Spinal cord (tissue), 10 donors: ENCODE data around the gene DENND2A. TPM values are rescaled to one million over a fixed set of nuclear protein-coding genes. Genes with fewer than 3 reads are reported as not detected.
"Not testable (repeated sequence)": the region's sequence is repeated elsewhere in the genome, so short reads cannot be mapped to it uniquely, and the experiment has no call there.

Experiments
- DNase-seq, 6 donors: peaks; one replicate each; pipeline versions ENCODE4 v3.0.0 to v3.0.0-alpha.2; 2013 to 2015; ENCODE audit warnings: low spot score in 6 of 6, low read depth in 4 of 6
- H3K27ac ChIP-seq: one replicate; pipeline ENCODE4 v1.5.1; 2013; ENCODE audit warnings: low read depth, low read length, control low read depth
- H3K27me3 ChIP-seq: one replicate; pipeline ENCODE4 v1.6.1; 2013; ENCODE audit warnings: low read length; ENCODE audit not compliant: control insufficient read depth, insufficient read depth
- H3K36me3 ChIP-seq: one replicate; pipeline ENCODE4 v1.6.1; 2013; ENCODE audit warnings: low read length; ENCODE audit not compliant: control insufficient read depth, insufficient read depth
- H3K4me1 ChIP-seq: one replicate; pipeline ENCODE4 v1.6.1; 2013; ENCODE audit warnings: low read length; ENCODE audit not compliant: control insufficient read depth, insufficient read depth
- H3K4me3 ChIP-seq: one replicate; pipeline ENCODE4 v1.5.1; 2013; ENCODE audit warnings: low read depth, low read length, control low read depth
- H3K9me3 ChIP-seq: one replicate; pipeline ENCODE4 v1.6.1; 2013; ENCODE audit warnings: low read length; ENCODE audit not compliant: control insufficient read depth, insufficient read depth
- WGBS: methylation state at CpG from one replicate; pipeline ENCODE4 v1.1.5; 2013; ENCODE audit warnings: missing lambda C conversion rate; ENCODE audit not compliant: insufficient coverage; 5-methylcytosine and 5-hydroxymethylcytosine counted together
- polyA plus RNA-seq, 2 donors: library from polyadenylated mRNA; unstranded; fragments of 120-200 nt; gene quantifications; one replicate each; pipeline ENCODE4 v1.2.1, GENCODE V29; 2013; ENCODE audit not compliant: insufficient read length in 2 of 2
- total RNA-seq, 2 donors: library from RNA; depleted of rRNA in 1 of 2; stranded (reverse); fragments of 120-200 nt in 1 of 2; fragments of >200 nt in 1 of 2; gene quantifications; one replicate each; pipeline versions ENCODE4 v1.2.3 to v1.2.4, GENCODE V29; 2013 to 2014
- donor health status: healthy.

DENND2A gene
- total and polyA plus RNA-seq, 4 donors: 23.7 to 51.9 (median 39.0) TPM

DNA sequence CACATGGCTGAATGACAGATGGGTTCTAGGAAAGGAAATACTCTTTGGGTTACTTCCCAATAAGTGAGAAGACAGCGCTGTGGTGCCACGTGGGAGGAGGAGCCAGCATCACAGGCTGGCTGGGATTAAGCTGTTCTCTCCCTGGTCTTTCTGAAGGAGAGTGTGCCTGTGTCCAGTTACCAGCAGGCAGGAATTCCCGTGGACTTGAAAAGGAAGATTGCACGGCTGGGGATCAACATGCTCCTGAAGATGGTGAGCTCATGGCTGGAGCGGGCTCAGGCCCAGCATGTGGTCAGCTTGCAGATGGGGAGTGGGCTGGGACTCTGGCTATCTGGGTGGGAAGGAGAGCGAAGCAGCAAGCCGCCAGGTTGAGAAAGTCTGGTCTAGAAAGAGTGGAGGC, 40.3 kb upstream of the DENND2A start:
- Histone ChIP-seq H3K9me3 (no peaks in the 10 kb centered on the region), H3K27ac (no peak overlapping the region), H3K4me1 (peaks cover 12% of the 10 kb centered on the region), H3K36me3 (peaks cover 52% of the 10 kb centered on the region), H3K27me3 (no peaks in the 10 kb centered on the region), H3K4me3 (no peak overlapping the region)
- 91% methylated on average over 7 of the region's 7 CpGs for WGBS
- no peak for DNase-seq

DNA sequence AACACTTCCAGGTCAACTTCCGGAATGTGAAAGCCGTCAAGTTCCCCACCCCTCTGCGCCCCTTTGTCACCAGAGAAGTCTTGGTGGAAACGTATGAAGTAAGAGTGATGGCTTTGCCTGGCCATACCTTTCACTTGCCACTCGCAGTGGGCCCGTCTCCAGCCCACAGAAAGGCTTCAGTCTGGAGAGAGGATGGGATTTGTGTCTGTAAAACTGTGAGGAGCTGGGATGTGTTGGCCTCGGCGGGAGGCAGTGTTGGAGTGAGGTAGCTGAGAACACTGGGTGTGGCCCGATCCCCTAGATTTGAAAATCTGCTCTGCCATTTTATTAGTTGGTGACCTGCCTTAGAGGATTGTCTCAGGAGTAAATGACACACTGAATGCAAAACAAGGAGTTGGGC, 38.6 kb upstream of the DENND2A start:
- Histone ChIP-seq H3K4me3 (no peak overlapping the region), H3K4me1 (peaks cover 21% of the 10 kb centered on the region), H3K36me3 (peaks cover 41% of the 10 kb centered on the region), H3K27me3 (no peaks in the 10 kb centered on the region), H3K9me3 (no peaks in the 10 kb centered on the region), H3K27ac (no peak overlapping the region)
- no peak for DNase-seq
- WGBS: 95% methylated on average over 5 of the region's 9 CpGs

DNA sequence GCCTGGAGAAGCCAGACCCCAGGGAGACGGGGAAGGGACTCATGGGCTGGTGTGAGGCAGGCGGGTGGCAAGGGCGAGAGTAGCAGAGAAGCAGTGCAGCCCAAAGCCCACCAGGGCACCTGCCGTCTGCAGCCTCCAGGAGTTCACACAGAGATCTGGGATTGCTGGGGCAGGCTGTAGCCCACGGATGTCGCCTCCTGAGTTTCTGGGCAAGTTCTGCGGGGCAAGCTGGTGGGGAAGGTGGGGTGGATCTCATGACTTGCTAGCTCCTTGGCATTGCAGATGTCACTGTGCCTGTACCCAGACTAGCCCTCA, 38.2 kb upstream of the DENND2A start:
- no peak overlapping the region for H3K4me3 ChIP-seq
- H3K4me1 ChIP-seq: peaks cover 22% of the 10 kb centered on the region
- H3K9me3 ChIP-seq: no peaks in the 10 kb centered on the region
- H3K27ac ChIP-seq: no peak overlapping the region
- 93% methylated on average over 5 of the region's 7 CpGs for WGBS
- H3K27me3 ChIP-seq: no peaks in the 10 kb centered on the region
- no peak for DNase-seq
- peaks cover 38% of the 10 kb centered on the region for H3K36me3 ChIP-seq

DNA sequence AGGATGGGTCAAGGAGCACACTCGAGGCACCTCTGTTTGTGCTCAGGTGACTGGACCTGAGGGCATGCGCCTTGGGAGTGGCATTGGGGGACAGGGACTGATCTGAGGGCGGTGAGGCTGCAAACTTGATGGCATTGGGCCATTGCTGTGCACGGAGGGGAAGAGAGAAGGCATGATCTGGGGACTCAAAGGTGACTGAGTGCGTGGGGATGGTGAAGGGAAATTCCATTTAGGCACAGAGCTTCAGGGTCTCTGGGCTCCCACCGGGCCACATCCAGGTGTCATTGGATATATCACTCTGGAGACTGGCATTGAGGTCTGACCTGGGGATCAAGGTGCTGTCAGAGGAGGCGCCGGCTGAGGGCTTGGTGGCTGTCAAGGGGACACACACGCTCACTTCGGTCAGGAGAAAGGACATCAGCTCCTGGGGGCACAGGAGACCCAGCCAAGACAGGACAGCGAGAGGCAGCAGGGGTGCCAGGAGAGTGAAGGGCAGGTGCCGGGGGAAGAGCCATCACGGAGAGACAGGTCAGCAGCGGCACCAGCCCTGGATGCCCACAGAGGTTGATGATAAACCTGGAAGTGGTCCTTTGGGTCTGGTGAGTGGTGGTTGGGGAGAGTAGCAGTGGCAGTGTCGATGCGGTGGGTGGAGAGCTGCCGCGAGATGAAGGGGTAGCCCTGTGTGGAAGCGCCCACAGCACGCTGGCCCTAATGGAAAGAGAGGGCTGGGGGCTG, 37.6 kb upstream of the DENND2A start:
- Histone ChIP-seq H3K36me3 (peaks cover 34% of the 10 kb centered on the region), H3K4me3 (no peak overlapping the region), H3K27me3 (no peaks in the 10 kb centered on the region), H3K9me3 (no peaks in the 10 kb centered on the region), H3K27ac (no peak overlapping the region), H3K4me1 (peaks cover 22% of the 10 kb centered on the region)
- DNase-seq: no peak
- WGBS: 95% methylated on average over 20 of the region's 20 CpGs

DNA sequence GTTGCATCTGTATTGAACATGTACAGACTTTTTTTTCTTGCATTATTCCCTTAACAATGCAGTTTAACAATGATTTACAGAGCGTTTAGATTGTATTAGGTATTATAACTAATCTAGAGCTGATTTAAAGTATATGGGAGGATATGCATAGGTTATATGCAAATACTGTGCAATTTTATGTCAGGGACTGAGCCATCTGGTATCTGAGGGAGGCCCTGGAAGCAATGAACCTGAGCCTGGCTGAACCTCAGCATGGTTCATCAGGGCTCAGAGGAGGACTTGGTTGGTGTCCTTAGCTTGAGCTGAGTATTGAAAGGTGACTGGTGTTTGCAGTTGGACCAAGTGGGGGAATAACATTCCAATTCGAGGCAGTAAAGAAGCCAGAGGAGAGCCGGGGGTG, 36.9 kb upstream of the DENND2A start:
- WGBS: 95% methylated on average over 2 of the region's 3 CpGs
- H3K36me3 ChIP-seq: peaks cover 34% of the 10 kb centered on the region
- no peaks in the 10 kb centered on the region for H3K27me3 ChIP-seq
- H3K4me3 ChIP-seq: no peak overlapping the region
- H3K4me1 ChIP-seq: peaks cover 24% of the 10 kb centered on the region
- H3K27ac ChIP-seq: no peak overlapping the region
- no peaks in the 10 kb centered on the region for H3K9me3 ChIP-seq
- DNase-seq: no peak

DNA sequence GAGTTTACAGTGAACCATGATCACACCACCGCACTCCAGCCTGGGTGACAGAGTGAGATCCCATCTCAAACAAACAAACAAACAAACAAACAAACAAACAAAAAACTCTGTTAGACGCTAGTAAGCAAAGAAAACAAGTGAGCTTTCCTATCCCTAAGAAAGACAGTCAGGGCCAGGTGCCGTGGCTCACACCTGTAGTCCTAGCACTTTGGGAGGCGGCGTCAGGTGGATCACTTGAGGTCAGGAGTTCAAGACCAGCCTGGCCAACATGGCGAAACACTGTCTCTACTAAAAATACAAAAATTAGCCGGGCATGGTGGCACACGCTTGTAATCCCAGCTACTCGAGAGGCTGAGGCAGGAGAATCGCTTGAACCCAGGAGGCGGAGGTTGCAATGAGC, 36.3 kb upstream of the DENND2A start:
- WGBS: 88% methylated on average over 8 of the region's 11 CpGs
- not testable (repeated sequence) for H3K4me3 ChIP-seq, H3K27ac ChIP-seq, H3K9me3 ChIP-seq, DNase-seq, H3K27me3 ChIP-seq
- H3K4me1 ChIP-seq: peaks cover 26% of the 10 kb centered on the region
- H3K36me3 ChIP-seq: peaks cover 34% of the 10 kb centered on the region

DNA sequence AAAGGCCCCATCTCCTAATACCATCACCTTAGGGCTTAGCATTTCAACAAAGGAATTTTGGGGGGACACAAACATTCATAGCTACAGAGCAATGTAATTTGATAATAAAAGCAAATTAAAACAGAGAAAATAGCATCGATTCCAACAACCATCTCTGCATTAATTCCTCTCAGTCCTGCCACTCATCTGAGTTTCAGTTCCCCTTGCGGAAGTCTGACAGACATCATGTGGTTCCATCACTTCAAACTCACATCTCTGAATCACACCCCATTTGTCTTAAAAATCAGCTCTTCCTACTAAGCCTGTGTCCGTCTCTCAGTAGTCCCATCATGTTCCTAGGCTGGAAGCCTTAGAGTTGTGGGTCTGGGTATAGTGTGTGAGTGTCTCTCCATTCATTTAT, 35.7 kb upstream of the DENND2A start:
- Histone ChIP-seq H3K4me1 (peaks cover 29% of the 10 kb centered on the region), H3K9me3 (no peaks in the 10 kb centered on the region), H3K27ac (no peak overlapping the region), H3K36me3 (peaks cover 29% of the 10 kb centered on the region), H3K4me3 (no peak overlapping the region), H3K27me3 (no peaks in the 10 kb centered on the region)
- WGBS: 100% methylated on average over 1 of the region's 3 CpGs
- no peak for DNase-seq

DNA sequence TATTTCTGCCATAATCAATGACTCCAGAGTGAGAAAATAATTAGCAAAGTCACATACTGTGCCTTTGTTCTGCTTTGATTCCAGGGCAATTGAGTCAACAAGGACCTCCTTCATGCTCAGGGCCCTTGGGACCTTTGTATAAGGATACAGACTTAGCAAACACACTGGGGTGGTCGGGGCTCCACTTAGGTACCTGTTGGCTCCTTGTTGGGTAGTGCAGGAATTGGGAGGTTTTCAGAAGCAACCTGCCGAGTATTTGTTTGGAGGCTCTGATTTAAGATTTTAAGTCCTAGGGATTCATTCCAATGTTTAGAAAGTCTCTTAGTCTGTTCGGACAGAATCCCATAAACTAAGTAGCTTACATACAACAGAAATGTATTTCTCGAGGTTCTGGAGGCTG, 35.1 kb upstream of the DENND2A start:
- peaks cover 24% of the 10 kb centered on the region for H3K36me3 ChIP-seq
- H3K4me1 ChIP-seq: peaks cover 29% of the 10 kb centered on the region
- no peak for DNase-seq
- H3K27ac ChIP-seq: no peak overlapping the region
- 80% methylated on average over 1 of the region's 4 CpGs for WGBS
- H3K27me3 ChIP-seq: no peaks in the 10 kb centered on the region
- H3K4me3 ChIP-seq: no peak overlapping the region
- no peaks in the 10 kb centered on the region for H3K9me3 ChIP-seq

DNA sequence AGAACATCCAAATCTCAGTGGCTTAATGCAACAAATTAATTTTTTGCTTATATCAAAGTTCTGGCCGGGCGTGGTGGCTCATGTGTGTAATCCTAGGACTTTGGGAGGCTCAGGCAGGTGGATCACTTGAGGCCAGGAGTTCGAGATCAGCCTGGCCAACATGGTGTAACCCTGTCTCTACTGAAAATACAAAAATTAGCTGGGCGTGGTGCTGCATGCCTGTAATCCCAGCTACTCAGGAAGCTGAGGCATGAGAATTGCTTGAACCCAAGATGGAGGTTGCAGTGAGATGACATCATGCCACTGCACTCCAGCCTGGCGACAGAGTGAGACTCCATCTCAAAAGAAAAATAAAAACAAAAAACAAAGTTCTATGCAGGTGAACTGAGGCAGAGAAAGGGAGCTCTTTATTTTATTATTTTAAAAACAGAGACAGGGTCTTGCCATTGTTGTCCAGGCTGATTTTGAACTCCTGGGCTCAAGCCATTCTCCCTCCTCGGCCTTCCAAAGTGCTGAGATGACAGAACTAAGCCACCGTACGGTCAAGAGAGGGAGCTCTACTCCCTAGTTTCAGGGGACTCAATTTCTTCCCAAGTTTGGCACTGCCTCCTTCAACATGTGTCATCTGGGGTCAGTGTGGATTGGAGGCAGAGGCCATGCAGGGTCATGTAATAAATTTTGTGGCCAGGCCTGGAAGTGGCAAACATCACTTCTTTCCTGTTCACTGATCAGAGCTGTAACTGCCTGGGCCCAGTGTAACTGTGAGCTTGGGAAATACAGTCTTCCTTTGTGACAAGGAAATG, 34.5 kb upstream of the DENND2A start:
- peak overlapping the region; percentile 40 for H3K27ac ChIP-seq
- no peaks in the 10 kb centered on the region for H3K27me3 ChIP-seq
- peaks cover 29% of the 10 kb centered on the region for H3K4me1 ChIP-seq
- H3K9me3 ChIP-seq: no peaks in the 10 kb centered on the region
- WGBS: 61% methylated on average over 7 of the region's 8 CpGs
- peaks cover 20% of the 10 kb centered on the region for H3K36me3 ChIP-seq
- DNase-seq: peak in 2 of 6 donors; percentile 57 to 67
- no peak overlapping the region for H3K4me3 ChIP-seq

DNA sequence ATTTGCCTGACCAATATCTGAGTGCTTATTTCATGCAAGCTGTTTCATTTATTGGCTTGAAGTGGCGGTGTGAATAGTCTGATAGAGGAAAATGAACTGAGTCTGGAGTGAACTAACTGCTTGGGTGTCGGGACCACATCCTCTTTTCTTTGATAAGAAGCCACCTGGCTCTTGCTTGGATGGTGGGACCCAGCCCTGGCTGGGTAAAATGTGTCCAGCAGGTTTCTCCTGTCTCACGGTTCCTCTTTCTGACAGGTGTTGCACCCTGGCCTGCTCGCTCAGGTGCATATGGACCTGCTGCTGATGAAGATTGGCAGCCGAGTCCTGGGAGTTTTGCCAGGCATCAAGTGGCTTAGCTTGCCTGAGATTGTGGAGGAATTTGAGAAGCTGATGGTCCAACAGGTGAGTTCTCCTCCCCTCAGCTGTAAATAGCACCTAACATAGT, 33.8 kb upstream of the DENND2A start:
- DNase-seq: no peak
- 84% methylated on average over 5 of the region's 5 CpGs for WGBS
- H3K4me3 ChIP-seq: peak overlapping the region; percentile 64
- no peaks in the 10 kb centered on the region for H3K27me3 ChIP-seq
- no peaks in the 10 kb centered on the region for H3K9me3 ChIP-seq
- H3K36me3 ChIP-seq: peaks cover 16% of the 10 kb centered on the region
- no peak overlapping the region for H3K27ac ChIP-seq
- peaks cover 29% of the 10 kb centered on the region for H3K4me1 ChIP-seq
